ENCODE measurements around the gene MMP23B. TPM values are rescaled to one million over a fixed set of nuclear protein-coding genes. Genes with fewer than 3 reads are reported as not detected.
"Not testable (repeated sequence)": the region's sequence is repeated elsewhere in the genome, so short reads cannot be mapped to it uniquely, and the experiment has no call there.

MMP23B gene
- total RNA-seq, 4 donors from 2014 or later: 0.62 TPM; not detected in 3

DNA sequence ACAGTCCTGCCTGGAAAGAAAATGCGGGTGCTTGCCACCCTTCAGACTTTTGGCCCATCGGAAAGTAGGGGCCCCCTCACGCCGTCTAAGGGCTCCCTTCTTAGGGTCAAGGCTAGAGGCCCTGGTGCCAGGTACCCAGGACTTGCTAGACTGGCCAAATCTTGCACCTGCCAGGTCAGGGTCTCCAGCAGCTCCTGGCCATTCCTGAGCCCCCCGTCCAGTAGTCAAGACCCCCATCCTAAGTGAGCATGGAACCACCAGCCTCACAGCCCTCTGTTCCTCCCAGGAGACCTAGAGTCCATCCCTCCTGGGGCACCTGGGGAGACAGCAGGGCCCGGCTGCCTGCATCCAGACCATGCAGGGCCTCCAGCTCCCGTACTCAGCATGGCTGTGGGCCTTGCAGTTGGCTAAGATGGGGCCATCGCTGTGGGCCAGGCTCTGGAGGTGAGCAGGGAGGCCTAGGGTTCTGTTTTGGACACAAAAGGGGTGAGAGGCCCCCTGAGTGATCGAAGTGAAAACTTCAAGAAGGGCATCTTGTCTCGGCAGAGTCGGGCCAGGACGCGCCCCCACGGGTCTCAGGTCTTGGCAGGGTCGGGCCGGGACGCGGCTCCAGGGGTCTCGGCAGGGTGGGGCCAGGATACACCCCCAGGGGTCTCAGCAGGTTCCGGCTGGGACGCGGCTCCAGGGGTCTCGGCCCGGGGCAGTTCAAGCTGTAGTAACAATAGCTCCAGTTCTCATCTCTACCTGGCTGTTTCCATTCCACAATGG, 38.0 kb upstream of the MMP23B start:
- in situ Hi-C loops (cut with MboI; ENCODE audit: low sequenced_read_pairs in 4 of 4): no loop called here
- Histone ChIP-seq H3K27ac (no peak overlapping the region), H3K36me3 (no peaks in the 10 kb centered on the region), H3K27me3 (peaks cover 8 to 19% (median 17%) of the 10 kb centered on the region in 3 donors), H3K9me3 (no peaks in the 10 kb centered on the region), H3K4me1 (peaks cover 0 to 6% of the 10 kb centered on the region in 2 donors), H3K4me3 (no peak overlapping the region)
- intact Hi-C loops (cut with DNase I; ENCODE audit: low total_unique reads): no loop called here
- TF ChIP-seq, protein P1, sequence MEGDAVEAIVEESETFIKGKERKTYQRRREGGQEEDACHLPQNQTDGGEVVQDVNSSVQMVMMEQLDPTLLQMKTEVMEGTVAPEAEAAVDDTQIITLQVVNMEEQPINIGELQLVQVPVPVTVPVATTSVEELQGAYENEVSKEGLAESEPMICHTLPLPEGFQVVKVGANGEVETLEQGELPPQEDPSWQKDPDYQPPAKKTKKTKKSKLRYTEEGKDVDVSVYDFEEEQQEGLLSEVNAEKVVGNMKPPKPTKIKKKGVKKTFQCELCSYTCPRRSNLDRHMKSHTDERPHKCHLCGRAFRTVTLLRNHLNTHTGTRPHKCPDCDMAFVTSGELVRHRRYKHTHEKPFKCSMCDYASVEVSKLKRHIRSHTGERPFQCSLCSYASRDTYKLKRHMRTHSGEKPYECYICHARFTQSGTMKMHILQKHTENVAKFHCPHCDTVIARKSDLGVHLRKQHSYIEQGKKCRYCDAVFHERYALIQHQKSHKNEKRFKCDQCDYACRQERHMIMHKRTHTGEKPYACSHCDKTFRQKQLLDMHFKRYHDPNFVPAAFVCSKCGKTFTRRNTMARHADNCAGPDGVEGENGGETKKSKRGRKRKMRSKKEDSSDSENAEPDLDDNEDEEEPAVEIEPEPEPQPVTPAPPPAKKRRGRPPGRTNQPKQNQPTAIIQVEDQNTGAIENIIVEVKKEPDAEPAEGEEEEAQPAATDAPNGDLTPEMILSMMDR (IDR thresholded peaks at IDR 0.05 in 4 of 5, conservative IDR thresholded peaks at IDR 0.05 in 1 of 5): no peak
- TF ChIP-seq POLR2A (IDR thresholded peaks at IDR 0.05): no peak
- no peak for ATAC-seq
- no peak for DNase-seq

DNA sequence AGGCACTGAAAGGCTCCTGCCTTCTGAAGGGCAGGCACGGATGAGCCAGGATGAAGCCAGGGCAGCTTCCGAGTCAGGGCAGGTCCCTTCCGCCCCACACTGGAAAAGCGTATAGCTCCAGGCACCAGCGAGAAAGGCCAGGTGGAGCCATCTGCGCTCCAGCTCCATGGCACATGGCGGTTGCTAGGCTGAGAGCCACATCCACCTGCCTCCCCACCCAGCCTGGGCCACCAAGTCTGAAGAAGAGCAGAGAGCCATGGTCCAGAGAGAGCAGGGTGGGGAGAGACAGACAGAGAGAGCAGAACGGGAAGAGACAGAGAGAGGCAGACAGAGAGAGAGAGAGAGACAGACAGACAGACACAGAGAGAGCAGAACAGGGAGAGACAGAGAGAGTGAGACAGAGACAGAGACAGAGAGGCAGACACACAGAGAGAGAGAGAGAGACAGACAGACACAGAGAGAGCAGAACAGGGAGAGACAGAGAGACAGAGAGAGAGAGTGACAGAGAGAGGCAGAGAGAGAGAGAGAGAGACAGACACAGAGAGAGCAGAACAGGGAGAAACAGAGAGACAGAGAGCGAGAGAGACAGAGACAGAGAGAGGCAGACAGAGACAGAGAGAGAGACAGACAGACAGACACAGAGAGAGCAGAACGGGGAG, 37.2 kb upstream of the MMP23B start:
- H3K27me3 ChIP-seq: peaks cover 11 to 24% (median 20%) of the 10 kb centered on the region in 3 donors
- no peak overlapping the region for H3K4me3 ChIP-seq
- ATAC-seq (no peak), DNase-seq (no peak)
- H3K9me3 ChIP-seq: no peaks in the 10 kb centered on the region
- H3K4me1 ChIP-seq: peaks cover 0 to 6% of the 10 kb centered on the region in 2 donors
- in situ Hi-C loops (cut with MboI; ENCODE audit: low sequenced_read_pairs in 4 of 4) (no loop called here), intact Hi-C loops (cut with DNase I; ENCODE audit: low total_unique reads) (no loop called here)
- no peaks in the 10 kb centered on the region for H3K36me3 ChIP-seq
- TF ChIP-seq, protein P1 (IDR thresholded peaks at IDR 0.05 in 4 of 5, conservative IDR thresholded peaks at IDR 0.05 in 1 of 5): no peak
- no peak for TF ChIP-seq POLR2A (IDR thresholded peaks at IDR 0.05)
- H3K27ac ChIP-seq: no peak overlapping the region

DNA sequence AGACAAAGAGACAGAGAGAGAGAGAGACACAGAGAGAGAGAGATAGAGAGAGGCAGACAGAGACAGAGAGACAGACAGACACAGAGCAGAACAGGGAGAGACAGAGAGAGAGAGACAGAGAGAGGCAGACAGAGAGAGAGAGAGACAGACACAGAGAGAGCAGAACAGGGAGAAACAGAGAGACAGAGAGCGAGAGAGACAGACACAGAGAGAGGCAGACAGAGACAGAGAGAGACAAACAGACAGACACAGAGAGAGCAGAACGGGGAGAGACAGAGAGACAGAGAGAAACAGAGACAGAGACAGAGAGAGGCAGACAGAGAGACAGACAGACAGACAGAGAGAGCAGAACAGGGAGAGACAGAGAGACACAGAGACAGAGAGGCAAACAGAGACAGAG, 36.6 kb upstream of the MMP23B start:
- H3K4me1 ChIP-seq; in situ Hi-C loops (cut with MboI; ENCODE audit: low sequenced_read_pairs in 4 of 4); H3K4me3 ChIP-seq; H3K9me3 ChIP-seq; intact Hi-C loops (cut with DNase I; ENCODE audit: low total_unique reads); ATAC-seq; H3K27ac ChIP-seq; H3K36me3 ChIP-seq; DNase-seq: not testable (repeated sequence)
- H3K27me3 ChIP-seq: peaks cover 14 to 25% (median 21%) of the 10 kb centered on the region in 3 donors

DNA sequence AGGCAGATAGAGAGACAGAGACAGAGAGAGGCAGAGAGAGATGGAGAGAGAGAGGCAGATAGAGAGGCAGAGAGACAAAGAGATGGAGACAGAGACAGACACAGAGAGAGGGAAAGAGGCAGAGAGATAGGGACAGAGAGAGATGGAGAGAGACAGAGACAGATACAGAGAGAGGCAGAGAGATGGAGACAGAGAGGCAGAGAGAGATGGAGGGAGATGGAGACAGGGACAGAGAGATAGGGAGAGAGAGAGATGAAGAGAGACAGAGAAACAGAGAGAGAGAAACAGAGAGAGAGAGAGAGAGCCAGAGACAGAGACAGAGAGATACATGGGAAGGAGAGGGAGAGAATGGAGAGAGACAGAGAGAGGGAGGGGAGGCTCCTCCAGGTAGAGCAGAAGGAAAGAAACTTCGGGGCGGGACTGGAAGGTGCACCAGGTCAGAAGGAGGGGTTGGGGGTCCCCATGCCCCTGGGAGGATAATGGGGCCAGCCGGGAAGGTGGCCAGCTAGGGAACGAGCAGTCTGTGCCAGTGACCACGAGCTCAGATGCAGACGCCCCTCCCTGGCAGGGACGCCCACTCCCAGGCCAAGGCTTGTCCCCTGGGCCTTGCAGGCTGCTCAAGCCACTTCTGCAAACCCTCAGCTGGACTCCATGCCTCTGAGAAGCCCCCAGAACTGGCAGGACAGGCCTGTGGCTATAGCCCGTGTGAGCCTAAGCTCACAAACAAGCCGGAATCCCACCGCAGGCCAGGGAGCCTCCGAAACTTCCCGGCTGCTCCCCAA, 35.3 kb upstream of the MMP23B start:
- H3K9me3 ChIP-seq: no peaks in the 10 kb centered on the region
- no peak for ATAC-seq
- no peak for DNase-seq
- no peak overlapping the region for H3K27ac ChIP-seq
- TF ChIP-seq, protein P1 (IDR thresholded peaks at IDR 0.05 in 4 of 5, conservative IDR thresholded peaks at IDR 0.05 in 1 of 5): no peak
- no peak for TF ChIP-seq POLR2A (IDR thresholded peaks at IDR 0.05)
- intact Hi-C loops (cut with DNase I; ENCODE audit: low total_unique reads) (no loop called here), in situ Hi-C loops (cut with MboI; ENCODE audit: low sequenced_read_pairs in 4 of 4) (no loop called here)
- peaks cover 0 to 13% of the 10 kb centered on the region in 2 donors for H3K4me1 ChIP-seq
- peaks cover 26 to 35% (median 34%) of the 10 kb centered on the region in 3 donors for H3K27me3 ChIP-seq
- no peaks in the 10 kb centered on the region for H3K36me3 ChIP-seq
- H3K4me3 ChIP-seq: no peak overlapping the region

All from gastrocnemius medialis (tissue), 4 donors.